Kidney epithelial cell (primary cell): ENCODE results near the gene ADGRF3. TPM values are rescaled to one million over a fixed set of nuclear protein-coding genes. Genes with fewer than 3 reads are reported as not detected.

Experiments used
- DNase-seq: peaks from one replicate; pipeline ENCODE4 v3.0.0-alpha.2; 2010; ENCODE audit warnings: low read depth
- H3K27me3 ChIP-seq: 2 replicates; pipeline ENCODE4 v1.6.0; 2011; ENCODE audit warnings: low read length; ENCODE audit not compliant: control insufficient read depth, insufficient read depth
- H3K36me3 ChIP-seq: 2 replicates; pipeline ENCODE4 v1.5.1; 2011; ENCODE audit warnings: low read length; ENCODE audit not compliant: control insufficient read depth, insufficient read depth
- H3K4me3 ChIP-seq: 2 replicates; pipeline ENCODE4 v1.5.1; 2011; ENCODE audit warnings: low read depth, mild to moderate bottlenecking, control low read depth, low read length
- CTCF ChIP-seq: IDR thresholded peaks from 2 replicates; pipeline ENCODE4 v1.5.1; 2011; ENCODE audit warnings: mild to moderate bottlenecking, moderate library complexity, low read length, control low read depth, inconsistent platforms; ENCODE audit not compliant: insufficient read depth, poor library complexity, severe bottlenecking
- total RNA-seq: library from RNA; depleted of rRNA; stranded (reverse); fragments of >200 nt; gene quantifications from 2 replicates; pipeline ENCODE4 v1.2.3, GENCODE V29; 2015

The ADGRF3 gene
- total RNA-seq, 1 donor from 2014 or later: 0.08 TPM

- TF ChIP-seq CTCF: no peak
- Histone ChIP-seq H3K27me3 (no peaks in the 10 kb centered on the region), H3K4me3 (no peak overlapping the region), H3K36me3 (no peaks in the 10 kb centered on the region)
- DNase-seq: no peak
These were observed 17.4 kb upstream of the ADGRF3 start for GRCh38 chr2:26363958-26364357.

- no peak overlapping the region for H3K4me3 ChIP-seq
- no peaks in the 10 kb centered on the region for H3K36me3 ChIP-seq
- no peak for DNase-seq
- TF ChIP-seq CTCF: no peak
- H3K27me3 ChIP-seq: no peaks in the 10 kb centered on the region
These were observed 16.7 kb upstream of the ADGRF3 start for GRCh38 chr2:26363323-26363722.

- H3K4me3 ChIP-seq: no peak overlapping the region
- no peak for DNase-seq
- H3K27me3 ChIP-seq: no peaks in the 10 kb centered on the region
- TF ChIP-seq CTCF: no peak
- no peaks in the 10 kb centered on the region for H3K36me3 ChIP-seq
These were observed 13.4 kb upstream of the ADGRF3 start for GRCh38 chr2:26359886-26360473.

DNA sequence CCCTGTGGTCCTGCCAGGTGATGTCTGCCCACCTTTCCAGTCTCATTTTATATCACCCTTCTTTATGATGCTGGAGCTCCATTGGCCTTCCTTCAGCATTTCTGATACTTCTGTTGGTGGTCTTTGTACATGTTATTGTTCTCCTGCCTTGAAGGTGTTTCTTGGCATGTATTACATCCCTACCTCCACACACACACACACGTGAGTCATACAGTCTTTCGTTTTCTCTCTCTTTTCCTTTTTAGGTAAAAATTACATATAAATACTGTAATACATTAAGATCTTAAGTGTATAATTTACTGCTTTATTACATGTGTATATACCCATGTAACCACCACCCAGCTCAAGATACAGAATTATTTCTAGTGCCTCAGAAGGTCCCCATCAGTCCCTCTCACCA lies 10.2 kb upstream of the ADGRF3 start:
- Histone ChIP-seq H3K4me3 (no peak overlapping the region), H3K27me3 (no peaks in the 10 kb centered on the region), H3K36me3 (no peaks in the 10 kb centered on the region)
- no peak for TF ChIP-seq CTCF
- DNase-seq: no peak

- Histone ChIP-seq H3K27me3 (no peaks in the 10 kb centered on the region), H3K4me3 (no peak overlapping the region)
These were observed 9.5 kb upstream of the ADGRF3 start for GRCh38 chr2:26356111-26356510.

More at GRCh38 chr2:26356111-26356510, 9.5 kb upstream of the ADGRF3 start:
- no peaks in the 10 kb centered on the region for H3K36me3 ChIP-seq
- TF ChIP-seq CTCF: no peak
- no peak for DNase-seq
